ENCODE results near the gene SAP30L.

Gene SAP30L

GRCh38 chr5:154509784-154510555 lies 64.2 kb downstream of the SAP30L start:
- Histone ChIP-seq H3K4me3 (ENCODE audit: low read depth, low read length) (no peak overlapping the region), H3K36me3 (replicated peaks) (no peaks in the 10 kb centered on the region), H3K27me3 (replicated peaks) (peaks cover 9% of the 10 kb centered on the region), H3K27ac (no peak overlapping the region)
- in situ Hi-C loops (cut with HindIII; ENCODE audit: low pct_ligation_motif_present, low sequenced_read_pairs): no loop called here
- no peak for DNase-seq
- TF ChIP-seq CTCF (IDR thresholded peaks at IDR 0.05; ENCODE audit: low read depth, low read length, missing control alignments): no peak

Measured in brain microvascular endothelial cell (primary cell).